ENCODE data around the gene TECPR2. TPM values are rescaled to one million over a fixed set of nuclear protein-coding genes. Genes with fewer than 3 reads are reported as not detected.

Gene TECPR2
- total and polyA plus RNA-seq, 2 of the 13 experiments (the other 11 are each of a cell fraction or from before 2014, with no cell fraction given) = 3.5 to 5.7 TPM

GRCh38 chr14:102442241-102443211 lies 79.8 kb downstream of the TECPR2 start (continued):
- TF ChIP-seq TBX2 (CRISPR knock-in tag; IDR thresholded peaks at IDR 0.05; ENCODE audit: borderline replicate concordance) (peak; percentile 45; the same call in 1 of the 2 replicates), POGK (CRISPR knock-in tag; conservative IDR thresholded peaks at IDR 0.05) (0 out of 2 replicates have a peak, but pooled peaks have one; percentile 23), NFIC (IDR thresholded peaks at IDR 0.05; ENCODE audit: low read length) (no peak), TBX3 (IDR thresholded peaks at IDR 0.05; ENCODE audit: borderline replicate concordance) (peak; percentile 10; the same call in 1 of the 2 replicates), SP4 (CRISPR knock-in tag; IDR thresholded peaks at IDR 0.05) (no peak), MIER2 (CRISPR knock-in tag; IDR thresholded peaks at IDR 0.05) (no peak), RAD21 (CRISPR knock-in tag; IDR thresholded peaks at IDR 0.05) (no peak; the same call in 1 of the 2 replicates), ZC3H13 (CRISPR knock-in tag; IDR thresholded peaks at IDR 0.05) (no peak), SIX1 (CRISPR knock-in tag; IDR thresholded peaks at IDR 0.05; ENCODE audit: borderline replicate concordance) (0 out of 2 replicates have a peak, but pooled peaks have one; percentile 26), MEF2D (CRISPR knock-in tag; IDR thresholded peaks at IDR 0.05) (0 out of 2 replicates have a peak, but pooled peaks have one; percentile 52), MXI1 (IDR thresholded peaks at IDR 0.05; ENCODE audit: borderline replicate concordance, low read depth, low read length) (0 out of 3 replicates have a peak, but pooled peaks have one; percentile 11), POGZ (CRISPR knock-in tag; IDR thresholded peaks at IDR 0.05) (no peak), PHB2 (IDR thresholded peaks at IDR 0.05; ENCODE audit: partially characterized antibody) (no peak), ZNF761 (CRISPR knock-in tag; conservative IDR thresholded peaks at IDR 0.05) (0 out of 2 replicates have a peak, but pooled peaks have one; percentile 48), KLF11 (CRISPR knock-in tag; IDR thresholded peaks at IDR 0.05) (no peak), ZNF572 (CRISPR knock-in tag; IDR thresholded peaks at IDR 0.05) (0 out of 2 replicates have a peak, but pooled peaks have one; percentile 23)
- TF ChIP-seq, protein P1, sequence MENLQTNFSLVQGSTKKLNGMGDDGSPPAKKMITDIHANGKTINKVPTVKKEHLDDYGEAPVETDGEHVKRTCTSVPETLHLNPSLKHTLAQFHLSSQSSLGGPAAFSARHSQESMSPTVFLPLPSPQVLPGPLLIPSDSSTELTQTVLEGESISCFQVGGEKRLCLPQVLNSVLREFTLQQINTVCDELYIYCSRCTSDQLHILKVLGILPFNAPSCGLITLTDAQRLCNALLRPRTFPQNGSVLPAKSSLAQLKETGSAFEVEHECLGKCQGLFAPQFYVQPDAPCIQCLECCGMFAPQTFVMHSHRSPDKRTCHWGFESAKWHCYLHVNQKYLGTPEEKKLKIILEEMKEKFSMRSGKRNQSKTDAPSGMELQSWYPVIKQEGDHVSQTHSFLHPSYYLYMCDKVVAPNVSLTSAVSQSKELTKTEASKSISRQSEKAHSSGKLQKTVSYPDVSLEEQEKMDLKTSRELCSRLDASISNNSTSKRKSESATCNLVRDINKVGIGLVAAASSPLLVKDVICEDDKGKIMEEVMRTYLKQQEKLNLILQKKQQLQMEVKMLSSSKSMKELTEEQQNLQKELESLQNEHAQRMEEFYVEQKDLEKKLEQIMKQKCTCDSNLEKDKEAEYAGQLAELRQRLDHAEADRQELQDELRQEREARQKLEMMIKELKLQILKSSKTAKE (CRISPR knock-in tag; IDR thresholded peaks at IDR 0.05; ENCODE audit: borderline replicate concordance) = peak; percentile 65
